ENCODE measurements around the gene TSSC4.

Gene TSSC4

GRCh38 chr11:2435288-2436012, 34.9 kb downstream of the TSSC4 start:
- no peak for DNase-seq

- DNase-seq = no peak
Measured at GRCh38 chr11:2436013-2436520, 35.5 kb downstream of the TSSC4 start.

GRCh38 chr11:2436521-2437031, 36.0 kb downstream of the TSSC4 start:
- no peak for DNase-seq

GRCh38 chr11:2437516-2437915, 37.0 kb downstream of the TSSC4 start:
- no peak for DNase-seq

- DNase-seq = no peak
Measured at GRCh38 chr11:2439820-2440219, 39.3 kb downstream of the TSSC4 start.

- no peak for DNase-seq
Measured at GRCh38 chr11:2440646-2441045, 40.1 kb downstream of the TSSC4 start.

GRCh38 chr11:2441171-2441570, 40.6 kb downstream of the TSSC4 start:
- no peak for DNase-seq

- DNase-seq = no peak
Measured at GRCh38 chr11:2442589-2442988, 42.0 kb downstream of the TSSC4 start.

- no peak for DNase-seq
Measured at GRCh38 chr11:2443406-2443805, 42.9 kb downstream of the TSSC4 start.

GRCh38 chr11:2443881-2444820, 43.6 kb downstream of the TSSC4 start, which contains the start of gene TRPM5:
Gene TRPM5 (minus strand): TSS chr11:2444514. CDS start chr11:2423036, 21,478 bp downstream.
- peak; percentile 78 for DNase-seq

- no peak for DNase-seq
Measured at GRCh38 chr11:2444821-2445745, 44.5 kb downstream of the TSSC4 start, which contains the start of gene KCNQ1. Gene KCNQ1 (plus strand): TSS chr11:2445008. CDS start chr11:2445099, 91 bp downstream.

GRCh38 chr11:2445746-2446551, 45.4 kb downstream of the TSSC4 start:
- DNase-seq = no peak

- no peak for DNase-seq
Measured at GRCh38 chr11:2446590-2447252, 46.2 kb downstream of the TSSC4 start.

GRCh38 chr11:2447253-2447950, 46.9 kb downstream of the TSSC4 start:
- DNase-seq = no peak

- DNase-seq = no peak
Measured at GRCh38 chr11:2447951-2448650, 47.6 kb downstream of the TSSC4 start.

GRCh38 chr11:2448661-2449547, 48.4 kb downstream of the TSSC4 start:
- DNase-seq = no peak

- DNase-seq = no peak
Measured at GRCh38 chr11:2449548-2450320, 49.2 kb downstream of the TSSC4 start.
